K562 (cell line): ENCODE measurements around the gene MET. TPM values are rescaled to one million over a fixed set of nuclear protein-coding genes. Genes with fewer than 3 reads are reported as not detected.
A peak's percentile ranks its signal among the peaks of the same experiment; 100 is the strongest.

Experiments used
- BRCA1 ChIP-seq, 2 experiments: fragments of 450-650 bp in 1 of 2; sonication (generic) in 1 of 2; formaldehyde crosslinking in 1 of 2; IDR thresholded peaks; 2 replicates each; pipeline versions ENCODE4 v1.5.0 to v1.6.1; 2017 to 2020; ENCODE audit warnings: mild to moderate bottlenecking in 1 of 2, missing genetic modification reagents in 1 of 2
- CC2D1A ChIP-seq: fragments of 450-650 bp; IDR thresholded peaks from 2 replicates; pipeline ENCODE4 v1.6.1; 2017; ENCODE audit warnings: mild to moderate bottlenecking
- CHD1 ChIP-seq: fragments of 200-600 bp; sonication (generic); IDR thresholded peaks from one replicate; pipeline ENCODE4 v1.6.1; 2012; ENCODE audit warnings: mild to moderate bottlenecking, moderate library complexity, low read length, inconsistent platforms
- CREB5 ChIP-seq: fragments of 250-450 bp; sonication (Bioruptor Pico); IDR thresholded peaks from 2 replicates; pipeline ENCODE4 v1.5.0; 2020; ENCODE audit warnings: mild to moderate bottlenecking
- HEY1 ChIP-seq: fragments of 250-450 bp; sonication (Bioruptor Pico); IDR thresholded peaks from 2 replicates; pipeline ENCODE4 v1.5.0; 2020; ENCODE audit warnings: mild to moderate bottlenecking, moderate library complexity, borderline replicate concordance
- KLF10 ChIP-seq: fragments of 250-450 bp; sonication (Bioruptor Pico); IDR thresholded peaks from 2 replicates; pipeline ENCODE4 v1.6.1; 2021; ENCODE audit warnings: matching md5 sums
- MAX ChIP-seq: sonication (generic); formaldehyde crosslinking; IDR thresholded peaks from 2 replicates; pipeline ENCODE4 v1.9.0; 2022; ENCODE audit warnings: mild to moderate bottlenecking, missing genetic modification reagents
- MTA1 ChIP-seq: fragments of 450-650 bp; IDR thresholded peaks from 2 replicates; pipeline ENCODE4 v1.6.1; 2017; ENCODE audit warnings: borderline replicate concordance
- MTA2 ChIP-seq: fragments of 450-650 bp; IDR thresholded peaks from 2 replicates; pipeline ENCODE4 v1.6.1; 2016; ENCODE audit warnings: low read depth
- NFE2 ChIP-seq: IDR thresholded peaks from 2 replicates; pipeline ENCODE4 v1.6.1; 2014; ENCODE audit warnings: antibody characterized with exemption, low read depth
- SMARCA4 ChIP-seq: fragments of 450-650 bp; IDR thresholded peaks from 2 replicates; pipeline ENCODE4 v1.6.1; 2016
- SNIP1 ChIP-seq: fragments of 450-650 bp; IDR thresholded peaks from 2 replicates; pipeline ENCODE4 v1.7.1; 2017; ENCODE audit warnings: low read depth, mild to moderate bottlenecking
- SPI1 ChIP-seq: IDR thresholded peaks from 2 replicates; pipeline ENCODE4 v1.6.1; 2011; ENCODE audit warnings: low read depth, low read length, control low read depth, borderline replicate concordance
- ZBTB12 ChIP-seq: fragments of 250-450 bp; sonication (Bioruptor Pico); IDR thresholded peaks from 2 replicates; pipeline ENCODE4 v1.4.0; 2020
- ZC3H4 ChIP-seq: sonication (generic); formaldehyde crosslinking; IDR thresholded peaks from 2 replicates; pipeline ENCODE4 v1.9.0; 2021; ENCODE audit warnings: missing genetic modification reagents, borderline replicate concordance
- ZFP36 ChIP-seq: fragments of 150-350 bp; IDR thresholded peaks from 2 replicates; pipeline ENCODE4 v1.6.1; 2018; ENCODE audit warnings: low read length, low read depth; ENCODE audit not compliant: partially characterized antibody
- ZHX1 ChIP-seq: fragments of 150-350 bp; conservative IDR thresholded peaks from 2 replicates; pipeline ENCODE4 v1.6.1; 2014; ENCODE audit warnings: low read length
- ZNF212 ChIP-seq: fragments of 450-650 bp; formaldehyde crosslinking; IDR thresholded peaks from 2 replicates; pipeline ENCODE4 v1.4.0; 2020; ENCODE audit warnings: mild to moderate bottlenecking
- ZNF707 ChIP-seq: fragments of 250-450 bp; sonication (Bioruptor Pico); conservative IDR thresholded peaks from 2 replicates; pipeline ENCODE4 v1.8.0; 2022; ENCODE audit warnings: inconsistent platforms, mild to moderate bottlenecking, moderate library complexity
- ZNF740 ChIP-seq, 3 experiments: fragments of 200-800 bp in 1 of 3; sonication (Bioruptor generic) in 1 of 3; sonication (generic) in 1 of 3; formaldehyde crosslinking in 1 of 3; IDR thresholded peaks; 2 replicates each; pipeline versions ENCODE4 v1.6.1 to v1.8.0; 2016 to 2022; ENCODE audit warnings: mild to moderate bottlenecking in 2 of 3, missing compliant biosample characterization in 2 of 3, missing genetic modification characterization in 2 of 3, missing genetic modification reagents in 1 of 3
- polyA plus RNA-seq, 8 experiments: library from polyadenylated mRNA; depleted of rRNA in 4 of 8; stranded (reverse) in 5 of 8; unstranded in 3 of 8; fragments of >200 nt; fragmentation: Nextera tagmentation in 2 of 8; fragmentation: Illumina TruSeq in 1 of 8; extraction: Ambion mirVana in 2 of 8; extraction: Trizol in 1 of 8; gene quantifications; 2 replicates each; pipeline versions ENCODE4 v1.2.1 to v1.2.3, GENCODE V29; 2011 to 2014; ENCODE audit warnings: inconsistent platforms in 1 of 8, missing spikeins in 1 of 8
- total RNA-seq, 7 experiments: library from RNA; depleted of rRNA in 6 of 7; stranded (reverse); fragments of >200 nt in 6 of 7; fragmentation: Illumina TruSeq in 2 of 7; extraction: Trizol in 2 of 7; gene quantifications; 2 replicates each; pipeline versions ENCODE4 v1.2.1 to v1.2.3, GENCODE V29; 2011 to 2021; ENCODE audit warnings: low replicate concordance in 1 of 7

Gene MET
- total and polyA plus RNA-seq, 9 of the 15 experiments (the other 6 are each of a cell fraction or from before 2014, with no cell fraction given): 0.84 to 2.4 (median 1.1) TPM

GRCh38 chr7:116671681-116672595 is at the start of gene MET (continued):
- no peak for TF ChIP-seq SMARCA4
- no peak for TF ChIP-seq ZNF740 (CRISPR knock-in tag; IDR thresholded peaks at IDR 0.05)
- TF ChIP-seq ZNF740 (tag; IDR thresholded peaks at IDR 0.05): no peak
- TF ChIP-seq ZC3H4 (CRISPR knock-in tag): no peak
- TF ChIP-seq MTA1: no peak
- no peak for TF ChIP-seq HEY1
- TF ChIP-seq ZNF707 (CRISPR knock-in tag): no peak
- no peak for TF ChIP-seq ZNF212
- no peak for TF ChIP-seq NFE2
- no peak for TF ChIP-seq MTA2
- no peak for TF ChIP-seq ZHX1
- TF ChIP-seq ZBTB12: no peak
- no peak for TF ChIP-seq SNIP1
- TF ChIP-seq BRCA1 (IDR thresholded peaks at IDR 0.05): no peak
- TF ChIP-seq BRCA1 (CRISPR knock-in tag; IDR thresholded peaks at IDR 0.05): no peak
- TF ChIP-seq CREB5 (CRISPR knock-in tag): no peak
- TF ChIP-seq MAX (CRISPR knock-in tag): peak; percentile 61
- no peak for TF ChIP-seq CC2D1A
- TF ChIP-seq ZFP36: peak; percentile 12
- no peak for TF ChIP-seq KLF10
- TF ChIP-seq CHD1: no peak
- TF ChIP-seq SPI1: no peak
